ENCODE data around the gene TMEM131. TPM values are rescaled to one million over a fixed set of nuclear protein-coding genes. Genes with fewer than 3 reads are reported as not detected.
"Not testable (repeated sequence)": the region's sequence is repeated elsewhere in the genome, so short reads cannot be mapped to it uniquely, and the experiment has no call there.

The TMEM131 gene
- total RNA-seq, 1 experiment from 2014 or later, result 5.9 TPM

GRCh38 chr2:98027538-98027937, 31.8 kb upstream of the TMEM131 start:
- H3K9me3 ChIP-seq, result no peaks in the 10 kb centered on the region
- no peak overlapping the region for H3K4me3 ChIP-seq
- no peaks in the 10 kb centered on the region for H3K36me3 ChIP-seq
- DNase-seq, result no peak
- no peaks in the 10 kb centered on the region for H3K27me3 ChIP-seq

- no peak overlapping the region for H3K4me3 ChIP-seq
- no peaks in the 10 kb centered on the region for H3K27me3 ChIP-seq
- H3K36me3 ChIP-seq, result no peaks in the 10 kb centered on the region
- no peaks in the 10 kb centered on the region for H3K9me3 ChIP-seq
- DNase-seq, result no peak
These were observed 31.3 kb upstream of the TMEM131 start for GRCh38 chr2:98026927-98027522.

GRCh38 chr2:98026292-98026691, 30.5 kb upstream of the TMEM131 start:
- Histone ChIP-seq H3K27me3 (no peaks in the 10 kb centered on the region), H3K9me3 (no peaks in the 10 kb centered on the region), H3K4me3 (no peak overlapping the region), H3K36me3 (no peaks in the 10 kb centered on the region)
- DNase-seq, result no peak

- no peak for DNase-seq
- no peaks in the 10 kb centered on the region for H3K36me3 ChIP-seq
- H3K9me3 ChIP-seq, result no peaks in the 10 kb centered on the region
- H3K27me3 ChIP-seq, result no peaks in the 10 kb centered on the region
- H3K4me3 ChIP-seq, result no peak overlapping the region
These were observed 29.8 kb upstream of the TMEM131 start for GRCh38 chr2:98025481-98026037.

GRCh38 chr2:98022067-98022466, 26.3 kb upstream of the TMEM131 start:
- not testable (repeated sequence) for H3K9me3 ChIP-seq, H3K27me3 ChIP-seq, DNase-seq, H3K36me3 ChIP-seq, H3K4me3 ChIP-seq

GRCh38 chr2:98020992-98021713, 25.4 kb upstream of the TMEM131 start:
- Histone ChIP-seq H3K36me3 (no peaks in the 10 kb centered on the region), H3K27me3 (no peaks in the 10 kb centered on the region), H3K9me3 (no peaks in the 10 kb centered on the region), H3K4me3 (no peak overlapping the region)
- DNase-seq, result no peak

- Histone ChIP-seq H3K9me3 (no peaks in the 10 kb centered on the region), H3K27me3 (no peaks in the 10 kb centered on the region), H3K4me3 (no peak overlapping the region), H3K36me3 (no peaks in the 10 kb centered on the region)
- DNase-seq, result no peak
These were observed 24.8 kb upstream of the TMEM131 start for GRCh38 chr2:98020516-98020915.

GRCh38 chr2:98016908-98017670, 21.3 kb upstream of the TMEM131 start:
- no peak overlapping the region for H3K4me3 ChIP-seq
- no peaks in the 10 kb centered on the region for H3K36me3 ChIP-seq
- H3K9me3 ChIP-seq, result no peaks in the 10 kb centered on the region
- no peaks in the 10 kb centered on the region for H3K27me3 ChIP-seq
- no peak for DNase-seq

GRCh38 chr2:98015671-98016070, 19.9 kb upstream of the TMEM131 start:
- DNase-seq, result no peak
- H3K27me3 ChIP-seq, result no peaks in the 10 kb centered on the region

GRCh38 chr2:98014379-98014778, 18.6 kb upstream of the TMEM131 start:
- DNase-seq, result no peak
- no peak overlapping the region for H3K4me3 ChIP-seq
- no peaks in the 10 kb centered on the region for H3K27me3 ChIP-seq
- no peaks in the 10 kb centered on the region for H3K9me3 ChIP-seq
- H3K36me3 ChIP-seq, result no peaks in the 10 kb centered on the region

More at GRCh38 chr2:98015671-98016070, 19.9 kb upstream of the TMEM131 start:
- Histone ChIP-seq H3K4me3 (no peak overlapping the region), H3K9me3 (no peaks in the 10 kb centered on the region), H3K36me3 (no peaks in the 10 kb centered on the region)

GRCh38 chr2:98013407-98014042, 17.8 kb upstream of the TMEM131 start:
- Histone ChIP-seq H3K27me3 (no peaks in the 10 kb centered on the region), H3K4me3 (no peak overlapping the region), H3K9me3 (no peaks in the 10 kb centered on the region), H3K36me3 (no peaks in the 10 kb centered on the region)
- DNase-seq, result no peak

- H3K9me3 ChIP-seq, result no peaks in the 10 kb centered on the region
- H3K4me3 ChIP-seq, result no peak overlapping the region
- no peak for DNase-seq
- H3K36me3 ChIP-seq, result no peaks in the 10 kb centered on the region
- no peaks in the 10 kb centered on the region for H3K27me3 ChIP-seq
These were observed 16.8 kb upstream of the TMEM131 start for GRCh38 chr2:98012561-98012991.

GRCh38 chr2:98009887-98010760, 14.4 kb upstream of the TMEM131 start:
- no peak overlapping the region for H3K4me3 ChIP-seq
- no peak for DNase-seq
- H3K9me3 ChIP-seq, result no peaks in the 10 kb centered on the region
- no peaks in the 10 kb centered on the region for H3K27me3 ChIP-seq
- H3K36me3 ChIP-seq, result no peaks in the 10 kb centered on the region

GRCh38 chr2:98008415-98008814, 12.7 kb upstream of the TMEM131 start:
- DNase-seq, result no peak
- Histone ChIP-seq H3K9me3 (no peaks in the 10 kb centered on the region), H3K4me3 (no peak overlapping the region), H3K36me3 (no peaks in the 10 kb centered on the region), H3K27me3 (no peaks in the 10 kb centered on the region)

- no peak for DNase-seq
- Histone ChIP-seq H3K9me3 (no peaks in the 10 kb centered on the region), H3K36me3 (no peaks in the 10 kb centered on the region), H3K27me3 (no peaks in the 10 kb centered on the region), H3K4me3 (no peak overlapping the region)
These were observed 10.6 kb upstream of the TMEM131 start for GRCh38 chr2:98006378-98006777.

GRCh38 chr2:98004613-98005012, 8.9 kb upstream of the TMEM131 start:
- no peak overlapping the region for H3K4me3 ChIP-seq
- H3K27me3 ChIP-seq, result no peaks in the 10 kb centered on the region
- DNase-seq, result no peak
- no peaks in the 10 kb centered on the region for H3K36me3 ChIP-seq
- H3K9me3 ChIP-seq, result no peaks in the 10 kb centered on the region

Measured in MG63 (cell line).